HFF-Myc (cell line): Measurements from ENCODE around the gene JAZF1.
"Not testable (repeated sequence)": the region's sequence is repeated elsewhere in the genome, so short reads cannot be mapped to it uniquely, and the experiment has no call there.

Experiments used
- DNase-seq: peaks from one replicate; pipeline ENCODE4 v3.0.0-alpha.2; 2011; ENCODE audit warnings: low read depth; ENCODE audit errors: extremely low read depth
- H3K4me3 ChIP-seq: replicated peaks from 2 replicates; pipeline ENCODE4 v1.5.1; 2011; ENCODE audit warnings: low read depth, mild to moderate bottlenecking, control low read depth, low read length
- CTCF ChIP-seq: IDR thresholded peaks from 2 replicates; pipeline ENCODE4 v1.5.1; 2012; ENCODE audit warnings: mild to moderate bottlenecking, low read depth, low read length, control low read depth; ENCODE audit errors: missing control alignments

Gene JAZF1

GRCh38 chr7:27863880-27864279 lies 316.7 kb downstream of the JAZF1 start:
- no peak overlapping the region for H3K4me3 ChIP-seq
- DNase-seq = no peak
- TF ChIP-seq CTCF = no peak

- no peak for TF ChIP-seq CTCF
Measured at GRCh38 chr7:27861747-27862146, 318.8 kb downstream of the JAZF1 start.

GRCh38 chr7:27860800-27861199 lies 319.8 kb downstream of the JAZF1 start:
- H3K4me3 ChIP-seq = no peak overlapping the region
- DNase-seq = no peak
- no peak for TF ChIP-seq CTCF

More at GRCh38 chr7:27861747-27862146, 318.8 kb downstream of the JAZF1 start:
- no peak overlapping the region for H3K4me3 ChIP-seq
- DNase-seq = no peak

- not testable (repeated sequence) for H3K4me3 ChIP-seq, DNase-seq
Measured at GRCh38 chr7:27856703-27857485, 323.7 kb downstream of the JAZF1 start.

- no peak overlapping the region for H3K4me3 ChIP-seq
- no peak for DNase-seq
- TF ChIP-seq CTCF = no peak
Measured at GRCh38 chr7:27850531-27850930, 330.1 kb downstream of the JAZF1 start.

GRCh38 chr7:27846388-27846787 lies 334.2 kb downstream of the JAZF1 start:
- no peak for DNase-seq
- no peak overlapping the region for H3K4me3 ChIP-seq
- TF ChIP-seq CTCF = no peak

- DNase-seq = no peak
- no peak for TF ChIP-seq CTCF
- H3K4me3 ChIP-seq = no peak overlapping the region
Measured at GRCh38 chr7:27843584-27844305, 336.9 kb downstream of the JAZF1 start.
